ENCODE measurements around the gene FANCI. TPM values are rescaled to one million over a fixed set of nuclear protein-coding genes. Genes with fewer than 3 reads are reported as not detected.

The FANCI gene
- total RNA-seq, 3 donors from 2014 or later, result 50.3 to 65.1 (median 52.6) TPM

GRCh38 chr15:89341316-89342005, 97.7 kb downstream of the FANCI start:
- DNase-seq (no peak), ATAC-seq (no peak)
- peaks cover 2% of the 10 kb centered on the region for H3K4me1 Mint-ChIP-seq (ENCODE audit: low read depth)
- no peak overlapping the region for H3K4me3 Mint-ChIP-seq
- H3K36me3 Mint-ChIP-seq (ENCODE audit: insufficient read depth), result no peaks in the 10 kb centered on the region
- peaks cover 4% of the 10 kb centered on the region for H3K27me3 Mint-ChIP-seq (ENCODE audit: low read depth)
- no peaks in the 10 kb centered on the region for H3K9me3 Mint-ChIP-seq

GRCh38 chr15:89342840-89343239, 99.1 kb downstream of the FANCI start:
- H3K36me3 Mint-ChIP-seq (ENCODE audit: insufficient read depth), result no peaks in the 10 kb centered on the region
- no peak for DNase-seq
- no peaks in the 10 kb centered on the region for H3K9me3 Mint-ChIP-seq
- H3K4me1 Mint-ChIP-seq (ENCODE audit: low read depth), result peaks cover under 1% of the 10 kb centered on the region
- H3K4me3 Mint-ChIP-seq, result no peak overlapping the region
- no peak for ATAC-seq
- peaks cover 4% of the 10 kb centered on the region for H3K27me3 Mint-ChIP-seq (ENCODE audit: low read depth)

- H3K4me3 Mint-ChIP-seq, result no peak overlapping the region
- no peak for DNase-seq
- no peak for ATAC-seq
- H3K9me3 Mint-ChIP-seq, result no peaks in the 10 kb centered on the region
- no peaks in the 10 kb centered on the region for H3K36me3 Mint-ChIP-seq (ENCODE audit: insufficient read depth)
- peaks cover 6% of the 10 kb centered on the region for H3K27me3 Mint-ChIP-seq (ENCODE audit: low read depth)
- H3K4me1 Mint-ChIP-seq (ENCODE audit: low read depth), result peaks cover 9% of the 10 kb centered on the region
Observed at GRCh38 chr15:89345248-89345647, 101.5 kb downstream of the FANCI start.

- no peak for ATAC-seq
- Mint-ChIP-seq H3K4me1 (ENCODE audit: low read depth) (peaks cover 9% of the 10 kb centered on the region), H3K27me3 (ENCODE audit: low read depth) (peaks cover 6% of the 10 kb centered on the region)
Observed at GRCh38 chr15:89346516-89347231, 102.9 kb downstream of the FANCI start.

GRCh38 chr15:89349206-89349558, 105.4 kb downstream of the FANCI start:
- ATAC-seq, result peak; percentile 14 to 20
- Mint-ChIP-seq H3K4me1 (ENCODE audit: low read depth) (peaks cover 9% of the 10 kb centered on the region), H3K9me3 (no peaks in the 10 kb centered on the region), H3K27me3 (ENCODE audit: low read depth) (peaks cover 20% of the 10 kb centered on the region), H3K4me3 (no peak overlapping the region), H3K36me3 (ENCODE audit: insufficient read depth) (no peaks in the 10 kb centered on the region)
- DNase-seq, result no peak

More at GRCh38 chr15:89346516-89347231, 102.9 kb downstream of the FANCI start:
- H3K4me3 Mint-ChIP-seq, result no peak overlapping the region
- no peak for DNase-seq
- H3K36me3 Mint-ChIP-seq (ENCODE audit: insufficient read depth), result no peaks in the 10 kb centered on the region
- no peaks in the 10 kb centered on the region for H3K9me3 Mint-ChIP-seq

GRCh38 chr15:89352476-89352875, 108.7 kb downstream of the FANCI start:
- Mint-ChIP-seq H3K4me3 (no peak overlapping the region), H3K36me3 (ENCODE audit: insufficient read depth) (no peaks in the 10 kb centered on the region), H3K9me3 (no peaks in the 10 kb centered on the region), H3K27me3 (ENCODE audit: low read depth) (peaks cover 42% of the 10 kb centered on the region), H3K4me1 (ENCODE audit: low read depth) (peaks cover 9% of the 10 kb centered on the region)
- no peak for ATAC-seq
- no peak for DNase-seq

- DNase-seq (no peak), ATAC-seq (no peak)
- Mint-ChIP-seq H3K4me1 (ENCODE audit: low read depth) (peaks cover 9% of the 10 kb centered on the region), H3K9me3 (no peaks in the 10 kb centered on the region), H3K4me3 (no peak overlapping the region), H3K27me3 (ENCODE audit: low read depth) (peaks cover 53% of the 10 kb centered on the region), H3K36me3 (ENCODE audit: insufficient read depth) (no peaks in the 10 kb centered on the region)
Observed at GRCh38 chr15:89353991-89354390, 110.2 kb downstream of the FANCI start.

GRCh38 chr15:89356634-89357298, 113.0 kb downstream of the FANCI start:
- Mint-ChIP-seq H3K27me3 (ENCODE audit: low read depth) (peaks cover 75% of the 10 kb centered on the region), H3K9me3 (no peaks in the 10 kb centered on the region), H3K36me3 (ENCODE audit: insufficient read depth) (no peaks in the 10 kb centered on the region), H3K4me3 (no peak overlapping the region), H3K4me1 (ENCODE audit: low read depth) (peaks cover 12% of the 10 kb centered on the region)
- ATAC-seq, result no peak
- no peak for DNase-seq

GRCh38 chr15:89358435-89358754, 114.6 kb downstream of the FANCI start:
- Mint-ChIP-seq H3K4me3 (peak overlapping the region; percentile 80), H3K9me3 (no peaks in the 10 kb centered on the region), H3K36me3 (ENCODE audit: insufficient read depth) (no peaks in the 10 kb centered on the region), H3K27me3 (ENCODE audit: low read depth) (peaks cover 81% of the 10 kb centered on the region), H3K4me1 (ENCODE audit: low read depth) (peaks cover 15% of the 10 kb centered on the region)
- DNase-seq (no peak), ATAC-seq (peak; percentile 1 to 3)

GRCh38 chr15:89358755-89359439, 115.1 kb downstream of the FANCI start:
- no peaks in the 10 kb centered on the region for H3K36me3 Mint-ChIP-seq (ENCODE audit: insufficient read depth)
- H3K9me3 Mint-ChIP-seq, result no peaks in the 10 kb centered on the region
- peak overlapping the region; percentile 80 for H3K4me3 Mint-ChIP-seq
- peaks cover 15% of the 10 kb centered on the region for H3K4me1 Mint-ChIP-seq (ENCODE audit: low read depth)
- peak; percentile 80 for DNase-seq
- peak; percentile 87 to 88 for ATAC-seq
- peaks cover 81% of the 10 kb centered on the region for H3K27me3 Mint-ChIP-seq (ENCODE audit: low read depth)

GRCh38 chr15:89359471-89360293, 115.9 kb downstream of the FANCI start:
- peaks cover 15% of the 10 kb centered on the region for H3K4me1 Mint-ChIP-seq (ENCODE audit: low read depth)
- ATAC-seq, result no peak
- H3K4me3 Mint-ChIP-seq, result peak overlapping the region; percentile 55
- DNase-seq, result no peak
- H3K9me3 Mint-ChIP-seq, result no peaks in the 10 kb centered on the region
- H3K27me3 Mint-ChIP-seq (ENCODE audit: low read depth), result peaks cover 84% of the 10 kb centered on the region
- H3K36me3 Mint-ChIP-seq (ENCODE audit: insufficient read depth), result no peaks in the 10 kb centered on the region

- peaks cover 85% of the 10 kb centered on the region for H3K27me3 Mint-ChIP-seq (ENCODE audit: low read depth)
Observed at GRCh38 chr15:89360294-89360971, 116.7 kb downstream of the FANCI start.

GRCh38 chr15:89361451-89362202, 117.8 kb downstream of the FANCI start:
- DNase-seq (peak; percentile 46), ATAC-seq (peak; percentile 47 to 49)
- peaks cover 16% of the 10 kb centered on the region for H3K4me1 Mint-ChIP-seq (ENCODE audit: low read depth)
- H3K36me3 Mint-ChIP-seq (ENCODE audit: insufficient read depth), result no peaks in the 10 kb centered on the region
- no peaks in the 10 kb centered on the region for H3K9me3 Mint-ChIP-seq
- no peak overlapping the region for H3K4me3 Mint-ChIP-seq
- H3K27me3 Mint-ChIP-seq (ENCODE audit: low read depth), result peaks cover 89% of the 10 kb centered on the region

More at GRCh38 chr15:89360294-89360971, 116.7 kb downstream of the FANCI start:
- no peaks in the 10 kb centered on the region for H3K36me3 Mint-ChIP-seq (ENCODE audit: insufficient read depth)
- H3K9me3 Mint-ChIP-seq, result no peaks in the 10 kb centered on the region
- ATAC-seq, result no peak
- H3K4me1 Mint-ChIP-seq (ENCODE audit: low read depth), result peaks cover 15% of the 10 kb centered on the region
- DNase-seq, result no peak
- no peak overlapping the region for H3K4me3 Mint-ChIP-seq
